A673 (cell line): ENCODE results near the gene SLC38A8. TPM values are rescaled to one million over a fixed set of nuclear protein-coding genes. Genes with fewer than 3 reads are reported as not detected.

Experiments
- BruUV-seq: library from RNA; stranded (reverse); fragments of 400-500 nt; replicated peaks from 2 replicates; lab custom pipeline; 2021; lab: Mats Ljungman, UMichigan
- CTCF ChIA-PET: fragments of 300-600 bp; sonication (Branson Sonifier 250); formaldehyde crosslinking; loops from one replicate; lab custom pipeline; 2022; ENCODE audit warnings: antibody characterized with exemption; lab: Charles Lee
- POLR2A ChIA-PET: fragments of 300-600 bp; sonication (Branson Sonifier 250); formaldehyde crosslinking; loops from one replicate; lab custom pipeline; 2022; ENCODE audit warnings: antibody characterized with exemption; ENCODE audit not compliant: low non-redundant PET; lab: Charles Lee
- DNase-seq: peaks from one replicate; pipeline ENCODE4 v3.0.0-alpha.2; 2015; ENCODE audit warnings: low spot score
- H3K27ac ChIP-seq: fragments of 200-600 bp; sonication (generic); 2 replicates; pipeline ENCODE4 v1.5.1; 2016; ENCODE audit warnings: mixed run types, low read depth, mild to moderate bottlenecking, mixed read lengths, antibody characterized with exemption, low read length; ENCODE audit not compliant: poor library complexity, severe bottlenecking
- H3K27me3 ChIP-seq: fragments of 200-600 bp; sonication (generic); replicated peaks from 2 replicates; pipeline ENCODE4 v1.6.1; 2017; ENCODE audit warnings: mixed run types, low read depth, mild to moderate bottlenecking, mixed read lengths, antibody characterized with exemption, low read length; ENCODE audit not compliant: insufficient read depth, poor library complexity
- H3K36me3 ChIP-seq: fragments of 200-600 bp; sonication (generic); 2 replicates; pipeline ENCODE4 v1.6.1; 2016; ENCODE audit warnings: mixed run types, mild to moderate bottlenecking, mixed read lengths, antibody characterized with exemption, low read length; ENCODE audit not compliant: insufficient read depth, poor library complexity, severe bottlenecking
- H3K4me1 ChIP-seq: fragments of 200-600 bp; sonication (generic); 2 replicates; pipeline ENCODE4 v1.6.1; 2017; ENCODE audit warnings: mixed run types, mild to moderate bottlenecking, mixed read lengths, antibody characterized with exemption, low read length; ENCODE audit not compliant: insufficient read depth, poor library complexity, severe bottlenecking
- H3K4me3 ChIP-seq: fragments of 200-600 bp; sonication (generic); 2 replicates; pipeline ENCODE4 v1.5.1; 2016; ENCODE audit warnings: low read depth, mixed run types, mild to moderate bottlenecking, mixed read lengths, low read length; ENCODE audit not compliant: poor library complexity, severe bottlenecking
- H3K9me3 ChIP-seq: fragments of 200-600 bp; sonication (generic); 2 replicates; pipeline ENCODE4 v1.6.1; 2016; ENCODE audit warnings: mixed run types, low read depth, mild to moderate bottlenecking, mixed read lengths, antibody characterized with exemption, low read length; ENCODE audit not compliant: poor library complexity, severe bottlenecking
- EZH2 ChIP-seq: fragments of 200-600 bp; sonication (generic); IDR thresholded peaks from 2 replicates; pipeline ENCODE4 v1.6.1; 2017; ENCODE audit warnings: borderline replicate concordance, low read depth, mild to moderate bottlenecking, mixed read lengths, antibody characterized with exemption, low read length; ENCODE audit not compliant: poor library complexity, severe bottlenecking
- intact Hi-C: fragments of 100-400 bp; cut with micrococcal nuclease; formaldehyde crosslinking; loops from one replicate; pipeline ENCODE4 v1.10.0; 2022; ENCODE audit not compliant: unreplicated experiment
- total RNA-seq: library from RNA; stranded (reverse); gene quantifications from 2 replicates; pipeline ENCODE4 v1.2.3, GENCODE V29; 2021
- TF ChIP-seq, protein P1 (sequence below): fragments of 300-800, 200-600 bp; sonication (generic); conservative IDR thresholded peaks from 2 replicates; pipeline ENCODE4 v1.5.1; 2017; ENCODE audit warnings: low read depth, mild to moderate bottlenecking, antibody characterized with exemption, low read length, moderate library complexity, mixed read lengths

The SLC38A8 gene
- total RNA-seq, 1 experiment from 2014 or later: not detected

DNA sequence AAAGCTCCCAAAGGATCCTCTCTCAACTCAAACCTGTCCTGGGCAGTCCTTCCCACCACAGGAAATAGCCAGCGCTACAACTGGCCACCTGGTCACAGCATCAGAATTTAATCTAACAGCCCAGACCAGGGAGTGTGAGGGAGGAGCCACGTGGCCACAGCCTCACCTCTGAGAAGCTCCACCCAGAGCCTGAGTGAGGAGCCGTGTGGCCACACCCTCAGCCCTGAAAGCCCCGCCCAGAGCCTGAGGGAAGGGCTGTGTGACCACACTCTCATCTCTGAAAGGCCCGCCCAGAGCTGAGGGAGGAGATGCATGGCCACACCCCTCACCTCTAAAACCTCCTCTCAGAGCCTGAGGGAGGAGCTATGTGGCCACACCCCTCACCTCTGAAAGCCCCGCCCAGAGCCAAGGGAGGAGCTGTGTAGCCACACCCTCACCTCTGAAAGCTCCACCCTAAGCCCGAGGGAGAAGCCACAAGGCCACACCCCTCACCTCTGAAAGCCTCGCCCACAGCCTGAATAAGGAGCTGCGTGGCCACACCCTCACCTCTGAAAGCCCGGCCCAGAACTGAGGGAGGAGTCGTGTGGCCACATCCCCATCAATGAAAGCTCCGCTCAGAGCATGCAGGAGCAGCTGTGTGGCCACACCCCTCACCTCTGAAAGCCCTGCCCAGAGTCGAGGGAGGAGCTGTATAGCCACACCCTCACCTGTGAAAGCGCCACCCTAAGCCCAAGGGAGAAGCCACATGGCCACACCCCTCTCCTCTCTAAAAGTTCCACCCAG is 28.6 kb downstream of the SLC38A8 start:
- H3K27me3 ChIP-seq: no peaks in the 10 kb centered on the region
- BruUV-seq: no TSS peak
- CTCF ChIA-PET: no interaction called here
- DNase-seq: peak; percentile 89
- no peak for TF ChIP-seq EZH2
- TF ChIP-seq, protein P1, sequence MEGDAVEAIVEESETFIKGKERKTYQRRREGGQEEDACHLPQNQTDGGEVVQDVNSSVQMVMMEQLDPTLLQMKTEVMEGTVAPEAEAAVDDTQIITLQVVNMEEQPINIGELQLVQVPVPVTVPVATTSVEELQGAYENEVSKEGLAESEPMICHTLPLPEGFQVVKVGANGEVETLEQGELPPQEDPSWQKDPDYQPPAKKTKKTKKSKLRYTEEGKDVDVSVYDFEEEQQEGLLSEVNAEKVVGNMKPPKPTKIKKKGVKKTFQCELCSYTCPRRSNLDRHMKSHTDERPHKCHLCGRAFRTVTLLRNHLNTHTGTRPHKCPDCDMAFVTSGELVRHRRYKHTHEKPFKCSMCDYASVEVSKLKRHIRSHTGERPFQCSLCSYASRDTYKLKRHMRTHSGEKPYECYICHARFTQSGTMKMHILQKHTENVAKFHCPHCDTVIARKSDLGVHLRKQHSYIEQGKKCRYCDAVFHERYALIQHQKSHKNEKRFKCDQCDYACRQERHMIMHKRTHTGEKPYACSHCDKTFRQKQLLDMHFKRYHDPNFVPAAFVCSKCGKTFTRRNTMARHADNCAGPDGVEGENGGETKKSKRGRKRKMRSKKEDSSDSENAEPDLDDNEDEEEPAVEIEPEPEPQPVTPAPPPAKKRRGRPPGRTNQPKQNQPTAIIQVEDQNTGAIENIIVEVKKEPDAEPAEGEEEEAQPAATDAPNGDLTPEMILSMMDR: no peak
- intact Hi-C loops: no loop called here
- no peaks in the 10 kb centered on the region for H3K36me3 ChIP-seq
- H3K4me1 ChIP-seq: no peaks in the 10 kb centered on the region
- H3K27ac ChIP-seq: no peak overlapping the region
- POLR2A ChIA-PET: no interaction called here
- H3K9me3 ChIP-seq: no peaks in the 10 kb centered on the region
- no peak overlapping the region for H3K4me3 ChIP-seq

DNA sequence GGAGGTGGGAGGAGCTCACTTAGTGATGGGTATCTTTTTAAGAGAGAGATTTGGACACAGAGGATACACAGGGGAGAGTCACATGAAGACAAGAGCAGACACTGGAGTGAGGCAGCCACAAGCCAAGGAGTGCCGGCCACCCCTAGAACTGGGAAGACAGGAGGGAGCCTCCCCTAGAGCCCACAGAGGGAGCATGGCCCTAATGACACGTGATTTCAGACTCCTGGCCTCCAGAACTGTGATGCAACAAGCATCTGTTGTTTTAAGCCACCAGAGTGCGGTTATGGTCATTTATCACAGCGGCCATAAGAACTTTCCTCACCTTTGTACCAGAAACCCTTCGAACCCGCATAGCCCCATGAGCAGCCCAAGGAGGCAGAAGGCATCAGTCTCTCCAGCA is 33.3 kb downstream of the SLC38A8 start:
- H3K4me3 ChIP-seq: no peak overlapping the region
- no peak for DNase-seq
- intact Hi-C loops: no loop called here
- no TSS peak for BruUV-seq
- ChIA-PET CTCF (no interaction called here), POLR2A (no interaction called here)
- no peak overlapping the region for H3K27ac ChIP-seq
- H3K4me1 ChIP-seq: no peaks in the 10 kb centered on the region
- no peaks in the 10 kb centered on the region for H3K36me3 ChIP-seq
- no peaks in the 10 kb centered on the region for H3K27me3 ChIP-seq
- TF ChIP-seq EZH2: no peak
- TF ChIP-seq, protein P1: no peak
- H3K9me3 ChIP-seq: no peaks in the 10 kb centered on the region

DNA sequence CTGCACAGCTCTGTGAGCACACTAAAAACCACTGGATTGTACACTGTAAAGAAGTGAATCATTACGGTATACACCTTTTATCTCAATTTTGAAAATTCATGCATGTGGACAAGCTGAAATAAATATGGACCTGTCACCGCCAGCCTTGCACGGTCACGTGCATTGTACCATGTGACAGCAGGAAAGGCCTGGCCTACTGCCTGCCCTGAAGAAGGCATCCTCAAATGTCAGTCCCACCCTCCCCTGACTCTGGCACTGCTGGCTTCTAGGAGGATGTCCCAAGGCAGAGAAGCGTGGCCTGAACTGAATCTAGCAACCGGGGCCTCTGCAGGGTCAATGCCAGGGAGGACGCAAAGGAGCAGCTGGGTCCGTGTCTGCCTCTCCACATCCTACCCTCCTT is 34.6 kb downstream of the SLC38A8 start:
- ChIA-PET POLR2A (no interaction called here), CTCF (interaction anchor here (0.5 kb wide), 1 partner anchor 16 kb away, joined by 6 read pairs; no protein-coding TSS in a partner anchor)
- intact Hi-C loops: no loop called here
- Histone ChIP-seq H3K4me3 (no peak overlapping the region), H3K36me3 (no peaks in the 10 kb centered on the region), H3K4me1 (no peaks in the 10 kb centered on the region), H3K27me3 (no peaks in the 10 kb centered on the region), H3K27ac (no peak overlapping the region), H3K9me3 (no peaks in the 10 kb centered on the region)
- BruUV-seq: no TSS peak
- DNase-seq: no peak
- TF ChIP-seq EZH2: no peak
- TF ChIP-seq, protein P1: no peak
